ENCODE measurements around the gene FER.
"Not testable (repeated sequence)": the region's sequence is repeated elsewhere in the genome, so short reads cannot be mapped to it uniquely, and the experiment has no call there.

FER gene

DNA sequence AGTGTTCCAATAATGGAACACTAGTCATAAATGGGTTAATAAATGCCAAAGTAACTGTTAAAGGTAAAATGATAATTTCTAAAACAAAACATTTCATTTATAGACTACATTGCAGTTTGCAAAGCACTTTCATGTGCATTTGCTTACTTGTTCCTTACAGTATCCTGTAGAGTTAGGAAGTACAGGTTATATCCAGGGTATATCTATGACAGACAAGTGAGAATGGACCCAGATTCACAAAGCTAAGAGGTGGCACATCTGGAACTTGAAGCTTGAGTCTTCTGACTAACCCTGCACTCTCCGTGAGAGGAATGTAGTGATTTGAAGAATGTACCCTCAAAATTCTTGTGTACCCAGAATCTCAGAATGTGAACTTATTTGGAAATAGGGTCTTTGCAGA lies 121.4 kb downstream of the FER start:
- in situ Hi-C loops (cut with HindIII; ENCODE audit: low sequenced_read_pairs): no loop called here

DNA sequence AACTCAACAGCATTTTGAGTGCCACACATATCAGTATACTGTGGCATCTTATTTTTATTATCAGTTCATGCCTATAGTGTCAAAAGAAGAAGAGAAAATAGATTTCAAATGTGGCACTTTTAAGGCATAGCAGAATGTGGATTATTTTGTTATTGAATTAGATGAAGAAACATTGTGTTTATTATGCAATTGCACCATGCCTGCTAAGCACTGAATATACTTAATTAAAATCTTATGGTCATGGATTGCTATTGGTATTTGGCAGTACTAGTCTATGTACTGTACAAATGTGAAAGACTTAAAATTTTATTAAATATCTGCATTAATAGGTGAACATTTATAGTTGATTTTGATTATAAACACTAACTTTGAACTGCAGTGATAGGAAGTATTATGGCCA lies 128.8 kb downstream of the FER start:
- in situ Hi-C loops (cut with HindIII; ENCODE audit: low sequenced_read_pairs): no loop called here

DNA sequence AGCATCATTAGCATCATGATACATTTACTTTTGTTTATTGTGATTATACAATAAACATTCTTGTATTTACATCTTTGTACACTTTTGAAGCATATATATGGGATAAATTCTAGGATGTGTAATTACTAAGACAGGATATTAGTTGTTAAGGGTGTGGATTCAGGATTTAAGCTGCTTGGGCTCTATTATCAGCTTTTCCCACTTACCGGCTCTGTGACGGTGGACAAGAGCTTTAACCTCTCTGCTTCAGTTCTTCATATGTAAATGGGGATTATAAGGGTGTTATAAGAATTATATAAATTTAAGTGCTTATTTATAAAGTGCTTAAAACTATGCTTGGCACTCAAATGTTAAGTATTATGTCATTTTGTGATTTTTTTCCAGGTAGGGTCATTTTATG lies 131.1 kb downstream of the FER start:
- in situ Hi-C loops (cut with HindIII; ENCODE audit: low sequenced_read_pairs): no loop called here

DNA sequence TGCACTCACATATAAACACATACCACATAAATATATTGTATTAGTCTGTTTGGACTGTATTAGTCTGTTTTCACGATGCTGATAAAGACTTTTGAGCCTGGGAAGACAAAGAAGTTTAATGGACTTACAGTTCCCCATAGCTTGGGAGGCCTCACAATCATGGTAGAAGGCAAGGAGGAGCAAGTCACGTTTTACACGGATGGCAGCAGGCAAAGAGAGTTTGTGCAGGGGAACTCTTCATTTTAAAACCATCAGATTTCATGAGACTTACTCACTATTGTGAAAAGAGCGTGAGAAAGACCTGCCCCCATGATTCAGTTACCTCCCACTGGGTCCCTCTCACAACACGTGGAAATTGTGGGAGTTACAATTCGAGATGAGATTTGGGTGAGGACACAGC lies 133.4 kb downstream of the FER start:
- in situ Hi-C loops (cut with HindIII; ENCODE audit: low sequenced_read_pairs): no loop called here

DNA sequence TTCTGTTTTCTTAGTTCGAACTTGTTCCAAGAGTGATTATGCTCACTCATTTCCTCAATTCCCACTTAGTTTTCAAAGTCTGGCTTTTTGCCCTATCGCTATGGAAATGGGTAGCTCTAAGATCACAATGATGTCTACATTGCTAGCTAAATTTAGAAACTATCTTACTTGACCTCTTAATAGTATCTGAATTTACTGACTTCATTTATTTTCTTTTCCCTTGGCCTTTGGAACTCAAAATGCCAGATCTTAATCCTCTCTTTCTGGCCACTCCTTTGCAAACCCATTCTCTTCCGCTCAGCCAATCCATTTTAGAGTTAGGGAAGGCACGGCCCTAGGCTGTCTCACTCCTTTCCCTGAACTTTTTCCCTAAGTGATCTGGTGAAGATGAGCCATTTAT lies 137.0 kb downstream of the FER start:
- in situ Hi-C loops (cut with HindIII; ENCODE audit: low sequenced_read_pairs): no loop called here

DNA sequence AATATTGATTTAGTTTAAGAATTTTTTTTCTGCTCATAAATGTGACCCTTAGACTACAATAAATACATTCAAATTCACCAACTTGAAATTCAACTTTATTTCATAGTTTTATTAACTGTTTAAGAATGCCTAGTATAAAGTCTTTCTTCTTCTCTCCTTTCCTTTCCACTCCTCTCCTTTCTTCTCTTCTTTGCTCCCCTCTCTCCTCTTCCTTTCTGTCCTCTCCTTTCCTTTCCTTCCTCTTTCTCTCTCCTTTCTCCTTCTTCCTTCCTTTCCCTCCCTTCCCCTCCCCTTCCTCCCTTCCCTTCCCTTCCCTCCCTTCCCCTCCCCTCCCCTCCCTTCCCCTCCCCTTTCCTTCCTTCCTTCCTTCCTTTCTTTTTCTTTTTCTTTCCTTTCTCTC lies 150.6 kb downstream of the FER start:
- in situ Hi-C loops (cut with HindIII; ENCODE audit: low sequenced_read_pairs): no loop called here

DNA sequence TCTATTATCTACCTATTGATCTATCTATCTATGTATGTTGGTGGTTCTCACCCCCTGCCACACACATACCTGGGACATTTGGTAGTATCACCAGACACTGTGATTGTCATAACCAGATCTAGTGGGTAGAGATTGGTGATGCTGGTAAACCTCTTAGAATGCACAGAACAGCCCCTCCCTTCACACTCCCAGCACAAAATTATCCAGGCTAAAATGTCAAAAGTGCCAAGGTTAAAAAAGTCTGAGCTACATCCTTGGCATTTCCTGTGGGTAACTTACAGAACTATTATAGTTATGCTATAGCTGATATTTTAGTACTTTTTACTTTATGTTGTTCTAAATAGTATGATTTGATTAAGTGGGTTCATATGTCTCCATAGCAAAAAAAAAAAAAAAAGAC lies 151.0 kb downstream of the FER start:
- in situ Hi-C loops (cut with HindIII; ENCODE audit: low sequenced_read_pairs): no loop called here

DNA sequence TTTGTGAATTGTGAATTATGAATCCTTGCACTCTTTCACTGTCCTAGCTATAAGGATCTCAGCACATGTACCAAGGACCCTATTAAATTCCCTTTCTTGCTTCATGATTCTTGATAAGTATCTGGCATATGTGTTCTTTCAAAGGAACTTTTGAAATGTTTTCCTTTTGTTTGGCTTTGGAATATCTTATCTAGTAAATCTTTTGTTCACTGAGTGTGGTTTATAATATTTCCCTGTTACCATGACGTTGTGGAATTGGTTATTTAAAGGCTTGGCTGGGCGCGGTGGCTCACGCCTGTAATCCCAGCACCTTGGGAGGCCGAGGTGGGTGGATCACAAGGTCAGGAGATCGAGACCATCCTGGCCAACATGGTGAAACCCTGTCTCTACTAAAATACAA lies 151.5 kb downstream of the FER start:
- in situ Hi-C loops (cut with HindIII; ENCODE audit: low sequenced_read_pairs): not testable (repeated sequence)

DNA sequence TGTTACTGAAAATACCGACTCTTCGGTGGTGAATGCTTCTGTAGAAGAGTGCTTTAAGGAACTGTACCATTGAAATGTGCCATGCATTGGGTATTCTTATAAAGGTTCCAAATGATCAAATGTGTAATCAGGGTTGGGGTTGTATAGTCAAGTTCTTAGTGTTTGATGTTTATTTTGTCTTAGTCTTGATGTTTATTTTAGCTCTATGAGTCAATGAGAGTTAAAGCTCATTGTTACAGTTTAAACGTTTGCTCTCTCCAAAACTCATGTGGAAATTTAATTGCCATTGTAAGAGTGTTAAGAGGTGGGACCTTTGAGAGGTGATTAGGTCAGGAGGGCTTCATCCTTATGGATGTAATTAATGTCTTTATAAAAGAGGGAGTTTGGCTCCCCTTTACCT lies 153.0 kb downstream of the FER start:
- in situ Hi-C loops (cut with HindIII; ENCODE audit: low sequenced_read_pairs): no loop called here

DNA sequence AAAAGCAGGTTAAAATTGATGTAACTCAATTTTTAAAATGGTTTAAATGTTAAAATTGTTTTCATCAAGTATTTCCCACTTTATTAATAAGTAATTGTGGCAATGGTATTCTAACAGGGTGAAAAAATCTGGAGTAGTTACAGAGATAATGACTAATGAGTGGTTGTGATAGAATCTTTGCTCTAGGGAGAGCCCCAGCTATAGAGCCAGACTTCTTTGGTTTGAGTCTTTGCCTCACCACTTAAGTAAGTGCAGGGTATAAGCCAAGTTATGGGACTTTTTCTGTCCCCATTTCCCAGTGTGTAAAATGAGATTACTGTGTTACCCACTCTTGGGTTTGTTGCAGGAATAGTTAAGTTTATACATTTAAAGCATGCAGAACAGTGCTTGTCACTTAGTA lies 158.1 kb downstream of the FER start:
- in situ Hi-C loops (cut with HindIII; ENCODE audit: low sequenced_read_pairs): no loop called here

DNA sequence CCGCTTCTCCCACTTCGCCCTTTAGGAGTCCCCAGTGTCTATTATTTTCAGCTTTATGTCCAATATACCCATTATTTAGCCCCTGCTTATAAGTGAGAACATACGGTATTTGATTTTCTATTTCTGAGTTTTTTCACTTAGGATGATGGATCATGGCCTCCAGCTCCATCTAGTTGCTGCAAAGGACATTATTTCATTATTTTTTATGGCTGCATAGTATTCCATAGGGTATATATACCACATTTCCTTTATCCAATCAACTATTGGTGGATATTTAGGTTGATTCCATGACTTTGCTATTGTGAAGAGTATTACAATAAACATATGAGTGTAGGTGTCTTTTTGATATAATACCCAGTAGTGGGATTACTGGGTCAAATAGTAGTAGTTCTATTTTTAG lies 162.9 kb downstream of the FER start:
- in situ Hi-C loops (cut with HindIII; ENCODE audit: low sequenced_read_pairs): no loop called here

DNA sequence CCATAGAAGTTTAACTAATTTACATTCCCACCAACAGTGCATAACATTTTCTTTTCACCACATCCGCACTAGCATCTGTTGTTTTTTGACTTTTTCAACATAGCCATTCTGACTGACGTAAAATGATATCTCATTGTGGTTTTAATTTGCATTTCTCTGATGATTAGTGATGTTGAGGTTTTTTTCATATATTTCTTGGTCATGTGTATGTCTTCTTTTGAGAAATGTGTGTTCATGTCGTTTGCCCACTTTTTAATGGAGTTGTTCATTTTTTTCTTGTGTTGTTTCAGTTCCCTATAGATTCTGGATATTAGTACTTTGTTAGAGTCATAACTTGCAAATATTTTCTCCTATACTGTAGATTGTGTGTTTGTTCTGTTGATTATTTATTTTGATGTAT lies 163.4 kb downstream of the FER start:
- in situ Hi-C loops (cut with HindIII; ENCODE audit: low sequenced_read_pairs): no loop called here

DNA sequence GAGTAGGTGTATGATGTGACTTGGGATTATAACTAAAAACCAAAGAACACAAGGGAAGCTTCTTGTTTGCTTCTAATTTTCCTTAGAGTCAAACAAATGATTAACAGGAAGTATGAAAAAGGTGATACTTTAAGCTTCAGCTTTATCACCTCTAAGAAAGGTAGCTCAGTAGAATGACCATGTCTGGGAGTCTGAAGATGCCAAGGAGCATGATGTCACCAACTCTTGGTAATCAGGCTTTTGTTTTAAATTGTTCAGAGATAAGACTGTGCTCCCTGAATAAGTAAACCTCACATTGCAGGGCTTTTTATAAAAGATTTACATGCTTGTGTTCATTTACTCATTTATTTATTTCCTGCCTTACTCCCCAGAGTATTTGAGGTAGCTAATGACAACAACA lies 169.9 kb downstream of the FER start:
- in situ Hi-C loops (cut with HindIII; ENCODE audit: low sequenced_read_pairs): no loop called here

DNA sequence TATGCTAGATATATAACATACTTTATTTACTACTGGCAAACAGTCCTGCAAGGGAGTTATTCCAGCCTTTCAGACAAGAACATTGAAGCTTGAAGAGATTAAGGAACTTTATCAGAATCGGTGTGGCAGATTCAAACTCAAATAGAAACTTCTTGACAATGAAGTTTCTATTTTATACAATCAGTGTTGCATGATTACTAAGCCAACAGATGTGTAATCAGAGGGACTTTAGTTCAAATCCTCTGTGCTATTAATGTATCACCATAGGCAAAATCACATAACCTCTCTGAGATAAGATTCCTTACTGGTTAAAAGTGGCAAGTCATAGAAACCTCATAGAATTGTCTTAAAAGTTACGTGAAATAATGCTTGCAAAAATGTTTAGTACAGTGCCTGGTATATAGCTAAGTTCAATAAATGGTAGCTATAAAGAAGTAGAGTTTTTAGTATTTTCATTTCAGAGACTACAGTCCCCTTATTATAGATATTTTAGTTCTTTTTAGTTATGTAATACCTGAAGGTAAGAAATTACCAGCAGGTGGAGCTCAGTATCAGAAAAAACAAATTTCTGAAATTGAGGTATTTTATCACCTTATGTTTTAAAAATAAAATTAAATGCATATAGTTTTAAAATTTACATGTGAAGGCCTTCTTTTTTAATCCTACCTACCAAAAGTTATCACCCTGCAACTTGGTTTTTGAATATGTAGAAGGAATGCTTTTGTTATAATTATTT lies 172.1 kb downstream of the FER start:
- in situ Hi-C loops (cut with HindIII; ENCODE audit: low sequenced_read_pairs): no loop called here

DNA sequence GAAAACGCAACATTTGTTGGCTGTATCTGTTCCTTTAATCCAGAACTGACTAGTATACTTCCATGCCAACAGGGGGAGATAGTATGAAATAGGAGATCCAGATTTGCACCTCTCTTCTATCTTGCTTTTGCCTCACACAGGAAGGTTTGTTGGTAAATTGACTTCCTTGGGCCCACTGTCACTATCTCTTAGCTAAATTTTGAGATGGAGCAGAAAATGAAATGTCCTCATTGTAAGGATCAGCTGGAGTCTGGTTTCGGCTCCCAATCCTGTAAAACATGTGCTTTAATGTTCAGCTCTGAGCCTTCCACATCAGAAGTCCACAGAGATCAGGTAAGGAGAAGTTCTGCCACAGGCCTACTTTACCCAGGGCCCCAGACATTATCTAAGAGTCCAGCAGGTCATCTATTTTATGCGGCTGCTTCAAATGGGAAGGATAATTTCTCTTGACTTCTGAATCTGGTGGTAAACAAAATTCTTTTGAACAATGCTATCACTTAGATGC lies 176.8 kb downstream of the FER start:
- in situ Hi-C loops (cut with HindIII; ENCODE audit: low sequenced_read_pairs): no loop called here

DNA sequence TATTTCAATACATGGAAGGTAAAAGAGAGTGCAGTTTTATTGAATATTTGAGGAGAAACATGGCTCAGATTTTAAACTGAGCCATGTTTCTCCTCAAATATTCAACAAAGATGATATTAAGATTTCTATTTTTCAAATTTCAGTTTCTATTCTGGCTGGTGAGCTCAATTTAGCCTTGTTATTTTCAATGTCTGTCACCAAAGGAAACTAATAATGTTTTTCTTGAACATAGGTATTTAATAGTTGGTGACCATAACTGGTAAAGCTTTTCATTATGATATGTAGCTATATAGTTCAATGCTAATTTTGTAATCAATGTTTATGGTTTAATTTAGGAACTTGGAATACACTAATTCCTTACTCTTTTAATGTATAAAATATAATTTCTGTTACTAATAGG lies 177.4 kb downstream of the FER start:
- in situ Hi-C loops (cut with HindIII; ENCODE audit: low sequenced_read_pairs): no loop called here

DNA sequence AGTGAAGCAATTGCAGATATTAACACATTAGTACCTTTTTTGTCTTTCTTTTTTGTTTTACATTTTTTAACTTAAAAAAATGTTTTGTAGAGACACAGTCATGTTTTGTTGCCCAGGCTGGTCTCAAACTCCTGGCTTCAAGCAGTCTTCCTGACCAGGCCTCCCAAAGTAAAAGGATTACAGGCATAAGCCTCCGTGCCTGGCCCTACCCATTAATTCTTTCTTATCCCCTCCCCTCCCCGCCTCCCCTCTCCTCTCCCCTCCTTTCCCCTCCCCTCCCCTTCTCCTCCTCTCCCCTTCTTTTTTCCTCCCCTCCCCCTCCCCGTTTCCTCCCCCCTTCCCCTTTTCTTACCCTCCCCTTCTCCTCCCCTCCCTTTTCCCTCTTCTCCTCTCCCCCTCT lies 182.4 kb downstream of the FER start:
- in situ Hi-C loops (cut with HindIII; ENCODE audit: low sequenced_read_pairs): no loop called here

DNA sequence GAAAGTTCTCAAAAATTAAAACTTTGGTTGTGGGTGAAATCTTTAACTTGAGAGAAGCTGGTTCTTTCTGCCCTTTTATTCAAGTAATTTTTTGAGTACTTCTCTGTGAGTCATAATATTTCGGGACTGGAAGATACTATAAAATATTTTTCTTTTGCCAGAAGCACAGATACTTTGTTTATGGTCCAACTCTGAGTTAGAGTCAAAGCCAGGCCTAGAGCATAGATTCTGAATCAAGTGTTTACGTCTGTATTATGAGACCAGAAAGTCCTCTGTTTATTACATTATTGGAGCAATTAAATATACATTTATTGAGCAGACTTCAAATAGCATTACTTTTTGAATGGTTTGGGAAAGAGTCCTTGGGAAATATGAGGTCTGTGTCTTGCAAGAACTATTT lies 187.9 kb downstream of the FER start:
- in situ Hi-C loops (cut with HindIII; ENCODE audit: low sequenced_read_pairs): no loop called here

DNA sequence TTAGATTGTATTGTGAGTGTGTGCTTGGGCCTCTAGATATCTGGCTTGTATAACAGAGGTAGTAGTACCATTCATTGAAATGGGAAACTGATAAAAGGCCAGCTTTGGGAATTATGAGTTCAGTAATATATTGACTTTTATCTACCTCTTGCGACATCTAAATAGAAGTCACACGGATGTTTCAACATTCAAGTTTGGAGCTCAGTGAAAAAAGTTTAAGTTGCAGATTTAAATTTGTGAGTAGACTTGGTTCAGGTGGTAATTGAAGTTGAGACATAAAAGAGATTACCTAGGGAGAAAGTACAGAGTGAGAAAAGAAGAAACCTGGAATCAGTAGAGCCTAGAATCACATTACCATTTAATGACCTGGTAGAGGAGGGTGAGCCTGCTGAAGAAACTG lies 189.5 kb downstream of the FER start:
- in situ Hi-C loops (cut with HindIII; ENCODE audit: low sequenced_read_pairs): no loop called here

DNA sequence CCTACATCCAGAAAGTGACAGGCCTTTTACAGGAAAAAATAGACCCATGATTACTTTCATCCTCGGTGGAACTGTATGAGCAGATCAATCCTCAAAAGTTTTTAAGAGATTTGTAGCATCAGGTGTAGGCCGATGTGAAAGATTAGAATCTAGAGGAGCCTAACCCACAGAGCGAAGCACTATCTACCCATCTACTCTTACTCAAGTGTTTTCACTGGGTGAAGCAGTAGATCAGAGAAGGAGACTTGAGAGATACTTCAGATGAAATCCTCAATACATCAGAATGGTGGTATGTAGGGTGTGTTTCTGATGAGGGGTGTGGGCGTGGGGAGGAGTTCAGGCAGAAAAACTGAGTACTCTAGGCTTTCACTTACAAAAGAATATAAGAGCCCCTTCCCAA lies 192.8 kb downstream of the FER start:
- in situ Hi-C loops (cut with HindIII; ENCODE audit: low sequenced_read_pairs): no loop called here

DNA sequence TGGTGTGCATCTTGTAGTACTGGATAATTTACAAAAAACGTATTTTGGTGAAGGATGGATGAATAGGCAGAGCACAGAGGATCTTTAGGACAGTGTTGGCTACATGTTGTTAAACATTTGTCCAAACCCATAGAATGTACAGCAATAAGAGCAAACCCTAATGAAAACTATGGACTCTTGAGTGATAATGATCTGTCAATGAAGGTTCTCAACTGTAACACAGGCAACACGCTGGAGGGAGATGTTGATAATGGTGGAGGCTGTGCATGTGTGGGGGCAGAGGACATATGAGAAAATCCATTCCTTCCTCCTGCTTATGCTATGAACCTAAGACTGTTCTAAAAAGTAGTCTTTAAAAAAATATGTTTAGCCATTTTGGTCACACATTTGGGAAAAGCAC lies 194.0 kb downstream of the FER start:
- in situ Hi-C loops (cut with HindIII; ENCODE audit: low sequenced_read_pairs): no loop called here

DNA sequence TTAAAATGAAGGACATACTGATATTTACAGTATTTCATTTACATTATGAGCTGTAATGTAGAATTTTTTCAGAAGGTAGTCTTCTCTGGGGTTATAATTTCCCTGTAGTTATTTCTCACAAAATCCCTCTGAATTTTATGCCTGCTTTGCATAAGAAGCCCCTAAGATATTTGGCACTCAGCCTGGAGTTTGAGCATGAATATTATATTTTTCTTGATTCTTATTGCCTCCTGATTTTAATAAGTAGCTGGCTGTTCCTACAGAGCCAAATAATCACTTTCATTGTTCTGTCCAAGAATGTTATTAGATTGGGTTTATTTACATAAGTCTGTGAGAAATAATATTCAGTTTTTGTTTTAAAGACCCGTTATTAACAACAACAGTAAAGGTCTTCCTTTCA lies 195.0 kb downstream of the FER start:
- in situ Hi-C loops (cut with HindIII; ENCODE audit: low sequenced_read_pairs): no loop called here

DNA sequence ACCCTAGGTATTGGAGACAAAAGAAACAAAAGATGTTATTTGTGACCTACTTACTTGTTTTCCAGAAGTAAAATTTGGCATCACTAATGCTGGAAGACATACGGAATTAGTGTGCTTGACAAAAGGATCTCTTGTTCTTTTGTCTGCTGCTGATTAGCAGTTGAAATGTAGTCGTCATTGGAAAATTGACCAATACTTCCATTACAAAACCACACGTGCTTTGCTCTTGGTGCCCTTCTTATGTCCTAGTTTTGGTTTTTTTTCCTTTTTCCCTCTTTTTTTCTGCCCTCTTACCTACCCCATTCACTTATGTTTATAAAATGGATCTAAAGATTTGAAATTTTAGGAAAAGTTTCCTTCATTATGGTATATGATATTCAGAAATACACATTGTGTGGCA lies 197.4 kb downstream of the FER start:
- in situ Hi-C loops (cut with HindIII; ENCODE audit: low sequenced_read_pairs): no loop called here
